GM12891 (cell line): ENCODE measurements around the gene UMAD1.

ENCODE experiments used
- DNase-seq: peaks from one replicate; pipeline ENCODE4 v3.0.0; 2011; ENCODE audit warnings: low spot score; ENCODE audit not compliant: insufficient read length
- FAIRE-seq: peaks from 2 replicates; lab custom pipeline; 2011; peaks lifted over from hg19 to GRCh38; lab: Jason Lieb, UNC
- PAX5 ChIP-seq: IDR thresholded peaks from 2 replicates; pipeline ENCODE4 v1.6.1; 2011; ENCODE audit warnings: low read length, moderate library complexity, mild to moderate bottlenecking; ENCODE audit not compliant: insufficient read depth, severe bottlenecking
- POLR2A ChIP-seq: IDR thresholded peaks from 2 replicates; pipeline ENCODE4 v1.6.1; 2011; ENCODE audit warnings: low read depth, low read length, control low read depth
- POLR2AphosphoS5 ChIP-seq: IDR thresholded peaks from 2 replicates; pipeline ENCODE4 v1.6.1; 2011; ENCODE audit warnings: low read depth, low read length, control low read depth
- POU2F2 ChIP-seq: IDR thresholded peaks from 2 replicates; pipeline ENCODE4 v1.6.1; 2011; ENCODE audit warnings: low read depth, mild to moderate bottlenecking, control low read depth, low read length, moderate library complexity
- SPI1 ChIP-seq: IDR thresholded peaks from 2 replicates; pipeline ENCODE4 v1.6.1; 2011; ENCODE audit warnings: low read depth, low read length, control low read depth
- TAF1 ChIP-seq: IDR thresholded peaks from 2 replicates; pipeline ENCODE4 v1.6.1; 2011; ENCODE audit warnings: low read depth, low read length, control low read depth

The UMAD1 gene

DNA sequence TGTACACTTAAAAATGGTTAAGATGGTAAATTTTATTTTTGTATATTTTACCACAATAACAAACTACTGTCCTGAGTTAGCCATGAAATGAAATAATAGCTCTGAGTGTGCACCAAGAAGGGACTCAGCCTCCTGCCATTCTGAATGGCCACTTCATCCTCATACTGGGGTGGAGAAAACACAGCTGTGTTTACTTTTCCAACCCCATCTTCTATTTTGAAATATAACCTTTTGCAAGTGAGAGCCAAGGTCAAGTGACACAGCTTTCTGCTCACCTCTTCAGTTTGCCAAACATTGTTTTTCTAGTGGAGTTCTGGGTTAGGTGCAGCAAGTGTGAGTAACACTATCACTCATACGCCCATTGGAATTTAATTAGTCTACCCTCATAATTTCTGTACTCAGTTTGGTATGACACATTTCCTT is 220.7 kb downstream of the UMAD1 start:
- FAIRE-seq (no peak), DNase-seq (no peak)
- TF ChIP-seq POLR2AphosphoS5 (no peak), POU2F2 (no peak), SPI1 (no peak), POLR2A (no peak), TAF1 (no peak), PAX5 (no peak)

DNA sequence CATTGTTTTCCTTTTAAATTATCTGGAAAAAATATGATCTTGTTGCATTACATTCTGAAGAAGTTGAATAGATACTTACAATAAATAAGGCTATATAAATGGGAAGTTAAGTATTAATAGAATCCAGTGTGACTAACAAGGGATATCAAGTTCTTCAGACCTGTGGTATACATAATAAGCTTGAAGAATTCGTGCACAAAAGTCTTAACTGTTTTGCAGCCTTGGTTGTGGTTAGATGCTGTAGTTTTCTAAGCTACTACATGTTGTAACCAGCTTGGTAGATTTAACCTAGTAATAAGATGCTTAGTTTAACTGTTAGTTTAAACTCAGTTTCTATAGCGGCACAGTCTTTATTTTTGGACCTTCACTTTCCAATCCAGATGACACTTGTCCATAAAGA is 221.8 kb downstream of the UMAD1 start:
- TF ChIP-seq TAF1, result no peak
- no peak for TF ChIP-seq POU2F2
- no peak for TF ChIP-seq POLR2AphosphoS5
- no peak for TF ChIP-seq SPI1
- no peak for TF ChIP-seq PAX5
- TF ChIP-seq POLR2A, result no peak
- no peak for FAIRE-seq
- no peak for DNase-seq

DNA sequence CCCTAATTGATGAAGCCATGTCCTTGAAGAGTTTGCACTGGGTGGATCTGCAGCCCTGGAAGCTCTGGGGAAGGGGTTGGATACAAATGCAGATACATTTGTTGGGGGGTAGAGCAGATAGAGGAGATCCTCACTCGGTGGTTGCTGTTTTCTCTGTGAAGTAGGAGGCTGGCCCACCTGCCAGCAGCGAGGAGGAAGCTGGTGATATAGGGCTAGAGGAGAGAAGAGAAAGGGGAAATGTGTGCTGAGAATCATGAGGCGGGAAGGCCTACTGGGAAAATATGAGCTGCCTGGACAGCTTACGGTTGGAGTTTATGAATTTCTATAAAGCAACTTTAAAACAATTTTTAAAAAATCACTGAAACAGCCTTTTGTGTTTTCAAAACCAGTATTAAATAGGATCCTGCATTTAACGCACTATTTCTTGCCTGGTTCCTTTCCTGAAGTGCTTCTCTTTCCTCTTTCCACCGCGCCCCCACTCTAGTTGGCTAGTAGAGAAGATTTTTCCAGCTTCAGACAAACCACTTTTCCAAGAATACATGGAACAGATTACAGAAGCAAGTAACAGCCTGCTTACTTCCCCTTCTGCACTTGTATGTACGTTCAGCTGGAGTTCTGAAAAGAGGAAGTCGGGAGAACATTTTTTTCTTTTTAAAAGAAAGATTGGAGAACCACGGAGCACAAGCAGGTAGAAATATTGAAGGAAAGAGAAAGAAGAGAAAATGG is 227.5 kb downstream of the UMAD1 start:
- FAIRE-seq (no peak), DNase-seq (no peak)
- TF ChIP-seq POU2F2, result no peak
- TF ChIP-seq SPI1, result peak; percentile 92

DNA sequence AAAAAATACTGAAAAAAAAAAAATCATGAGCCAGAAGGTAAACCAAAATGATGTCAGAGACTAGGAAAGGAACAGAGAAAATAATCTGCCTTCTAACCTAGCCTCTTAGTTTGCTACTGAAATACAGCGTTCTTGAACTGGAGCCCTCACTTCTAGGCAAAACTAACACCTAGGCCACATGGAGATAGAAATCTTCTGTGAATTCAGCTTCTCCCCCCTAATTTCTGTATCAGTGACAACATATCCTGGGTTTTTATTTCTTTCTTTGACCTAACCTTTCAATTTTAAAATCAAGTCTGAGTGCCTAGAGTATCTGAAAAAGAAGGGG is 228.0 kb downstream of the UMAD1 start:
- no peak for TF ChIP-seq POU2F2
- TF ChIP-seq PAX5, result no peak
- TF ChIP-seq POLR2A, result no peak
- no peak for TF ChIP-seq SPI1
- no peak for TF ChIP-seq POLR2AphosphoS5
- FAIRE-seq, result peak; percentile 35
- no peak for DNase-seq

DNA sequence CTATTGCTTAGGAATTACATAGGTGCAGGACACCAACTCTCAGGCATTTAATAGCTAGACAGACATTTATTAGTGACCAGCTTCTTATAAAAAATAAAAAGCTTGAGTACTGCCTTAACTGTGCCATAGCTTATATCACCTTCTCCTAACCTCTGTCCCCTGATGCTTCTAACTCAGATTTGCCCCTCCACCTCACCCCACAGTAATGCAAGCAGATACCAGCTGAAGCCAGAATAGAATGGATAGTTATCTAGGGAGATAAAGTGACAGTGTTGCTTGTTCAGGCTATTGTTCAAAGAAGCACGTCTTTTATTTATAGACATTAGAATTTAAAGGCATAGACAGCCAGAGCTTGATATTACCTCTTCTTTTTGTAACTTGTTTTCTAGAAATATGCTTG is 228.5 kb downstream of the UMAD1 start:
- DNase-seq (no peak), FAIRE-seq (no peak)
- TF ChIP-seq POU2F2 (no peak), PAX5 (no peak), TAF1 (no peak), POLR2A (no peak), POLR2AphosphoS5 (no peak), SPI1 (no peak)

DNA sequence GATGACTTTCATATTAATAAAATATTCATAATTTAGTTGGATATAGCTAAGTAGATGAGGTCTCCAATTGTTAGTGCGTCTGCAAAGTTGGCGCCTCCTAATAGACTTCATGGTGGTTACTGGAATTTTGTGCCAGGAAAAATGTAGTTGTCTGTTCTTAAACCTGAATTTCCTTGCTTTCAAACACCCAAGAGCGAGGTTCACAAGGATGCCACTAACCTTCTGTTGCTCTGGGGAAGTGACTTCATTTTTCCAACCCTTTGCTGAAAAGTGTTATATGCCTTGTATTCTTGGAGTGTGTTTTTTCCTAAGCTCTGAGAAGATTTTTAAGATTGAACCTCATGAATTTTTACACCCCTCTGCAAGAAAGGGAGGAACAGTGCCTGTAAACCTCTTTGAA is 229.1 kb downstream of the UMAD1 start:
- FAIRE-seq (no peak), DNase-seq (no peak)
- TF ChIP-seq TAF1 (no peak), POU2F2 (no peak), POLR2A (no peak), PAX5 (no peak), SPI1 (no peak), POLR2AphosphoS5 (no peak)

DNA sequence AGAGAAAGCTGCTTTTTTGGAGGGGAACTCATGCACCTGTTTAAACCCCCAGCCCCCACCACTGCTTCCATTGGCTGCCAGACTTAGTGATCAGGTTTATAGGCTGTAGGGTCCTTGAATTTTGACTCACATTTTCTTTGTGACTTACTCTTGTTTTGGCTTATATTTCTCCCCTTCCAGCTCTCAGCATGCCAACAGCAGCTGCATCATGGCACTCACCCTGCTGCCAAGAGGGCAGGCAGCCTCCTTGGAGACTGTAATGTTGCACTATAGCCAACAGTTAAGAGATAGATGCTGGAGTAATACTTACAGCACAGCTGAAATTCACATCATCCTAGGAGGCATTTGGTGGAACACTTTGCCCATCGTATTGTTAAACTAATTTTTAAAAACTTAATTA is 230.0 kb downstream of the UMAD1 start:
- FAIRE-seq (no peak), DNase-seq (no peak)
- TF ChIP-seq TAF1 (no peak), POLR2A (no peak)

DNA sequence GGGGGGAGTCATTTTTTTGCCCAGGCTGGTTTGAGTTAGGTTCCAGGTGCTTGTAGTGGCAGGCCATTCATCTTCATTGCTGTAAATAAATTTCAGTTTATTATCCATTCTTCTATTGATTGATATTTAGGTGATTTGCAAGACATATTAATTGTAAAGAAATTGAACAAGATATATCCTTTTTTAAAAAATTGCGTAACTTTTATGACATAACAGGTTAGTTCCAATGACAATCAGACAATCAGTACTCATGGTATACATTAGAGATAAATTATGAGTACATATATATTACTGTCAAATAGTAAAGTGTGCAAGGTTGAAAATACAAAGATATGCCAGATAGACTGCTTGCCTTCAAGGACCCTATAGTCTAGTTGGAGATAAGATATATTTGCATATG is 235.9 kb downstream of the UMAD1 start:
- no peak for FAIRE-seq
- no peak for DNase-seq
- TF ChIP-seq POLR2A, result no peak
- no peak for TF ChIP-seq PAX5
- no peak for TF ChIP-seq POU2F2
- TF ChIP-seq TAF1, result no peak
- no peak for TF ChIP-seq SPI1
- no peak for TF ChIP-seq POLR2AphosphoS5

DNA sequence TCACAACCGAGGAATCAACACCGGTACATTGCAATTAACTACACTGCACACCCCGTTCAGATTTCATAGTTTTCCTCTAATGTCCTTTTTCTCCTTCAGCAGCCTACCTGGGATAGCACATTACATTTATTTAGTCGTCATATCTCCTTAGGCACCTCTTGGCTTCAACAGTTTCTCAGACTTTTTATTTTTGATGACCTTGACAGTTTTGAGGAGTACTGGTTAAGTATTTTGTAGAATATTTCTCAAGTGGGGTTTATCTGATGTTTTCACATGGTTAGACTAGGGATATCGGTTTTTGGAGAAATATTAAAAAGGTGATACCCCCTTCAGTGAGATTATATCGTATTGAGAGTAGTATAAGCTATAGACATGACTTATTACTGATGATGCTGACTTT is 241.0 kb downstream of the UMAD1 start:
- TF ChIP-seq SPI1 (no peak), POLR2A (no peak), TAF1 (no peak), POU2F2 (no peak), PAX5 (no peak), POLR2AphosphoS5 (no peak)
- DNase-seq (no peak), FAIRE-seq (no peak)

DNA sequence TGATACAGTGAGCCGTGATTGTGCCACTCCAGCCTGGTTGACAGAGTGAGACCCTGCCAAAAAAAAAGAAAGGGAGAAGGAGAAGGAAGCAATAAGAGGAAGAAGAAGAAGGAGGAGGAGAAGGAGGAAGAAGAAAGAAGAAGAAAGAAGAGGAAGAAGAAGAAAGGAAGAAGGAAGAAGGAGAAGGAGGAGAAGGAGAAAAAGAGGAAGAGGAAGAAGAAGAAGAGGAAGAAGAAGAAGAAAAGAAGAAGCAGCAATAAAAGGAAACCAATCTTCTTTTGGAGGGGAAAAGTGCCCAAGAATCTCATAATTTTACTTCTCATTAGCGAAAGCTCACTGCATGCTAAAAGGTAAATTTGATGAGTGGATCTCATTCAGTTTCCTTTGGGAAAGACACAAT is 242.3 kb downstream of the UMAD1 start:
- no peak for TF ChIP-seq TAF1
- TF ChIP-seq PAX5, result no peak
- no peak for TF ChIP-seq POLR2AphosphoS5
- FAIRE-seq (no peak), DNase-seq (no peak)

DNA sequence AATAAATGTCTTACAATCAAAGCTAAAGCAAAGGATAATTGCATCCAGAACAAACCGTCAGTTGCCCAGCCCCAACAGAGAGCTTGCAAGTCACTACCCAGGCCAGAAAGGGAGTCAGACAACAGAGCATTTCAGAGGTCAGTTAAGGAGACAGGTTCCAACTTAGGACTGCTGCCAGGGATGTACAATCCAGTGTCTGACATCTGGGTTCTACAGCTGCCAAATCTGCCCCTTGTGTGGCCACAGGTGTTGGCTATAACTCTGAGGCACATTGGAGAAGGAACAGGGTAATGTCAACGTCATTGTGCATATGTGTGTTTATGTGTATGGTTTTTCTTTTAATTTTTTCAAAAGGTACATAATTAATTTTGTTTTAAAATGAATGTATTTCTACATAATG is 242.8 kb downstream of the UMAD1 start:
- FAIRE-seq (no peak), DNase-seq (no peak)
- no peak for TF ChIP-seq POLR2AphosphoS5
- no peak for TF ChIP-seq PAX5
- no peak for TF ChIP-seq POLR2A
- TF ChIP-seq SPI1, result no peak
- TF ChIP-seq TAF1, result no peak
- no peak for TF ChIP-seq POU2F2
